ENCODE measurements around the gene PLN.

PLN gene

GRCh38 chr6:118542184-118542952, 5.7 kb upstream of the PLN start:
- no peak for DNase-seq

- no peak for DNase-seq
These were observed 4.0 kb upstream of the PLN start for GRCh38 chr6:118544105-118544504.

GRCh38 chr6:118546164-118546879, 1.8 kb upstream of the PLN start:
- no peak for DNase-seq

- DNase-seq = no peak
These were observed 1.2 kb upstream of the PLN start for GRCh38 chr6:118546880-118547218.

GRCh38 chr6:118548613-118549012, 517 bp downstream of the PLN start:
- no peak for DNase-seq

GRCh38 chr6:118551063-118552053, 3.3 kb downstream of the PLN start:
- DNase-seq = peak; percentile 7

GRCh38 chr6:118553132-118553531, 5.0 kb downstream of the PLN start:
- DNase-seq = no peak

- DNase-seq = no peak
These were observed 6.6 kb downstream of the PLN start for GRCh38 chr6:118554698-118555097.

- peak; percentile 16 for DNase-seq
These were observed 10.5 kb downstream of the PLN start for GRCh38 chr6:118558464-118559217.

- no peak for DNase-seq
These were observed 11.6 kb downstream of the PLN start for GRCh38 chr6:118559659-118560058.

GRCh38 chr6:118562248-118562647, 14.2 kb downstream of the PLN start:
- DNase-seq = no peak

- no peak for DNase-seq
These were observed 14.9 kb downstream of the PLN start for GRCh38 chr6:118562959-118563358.

- DNase-seq = no peak
These were observed 17.3 kb downstream of the PLN start for GRCh38 chr6:118565311-118565960.

- no peak for DNase-seq
These were observed 19.9 kb downstream of the PLN start for GRCh38 chr6:118567974-118568373.

- DNase-seq = no peak
These were observed 21.4 kb downstream of the PLN start for GRCh38 chr6:118569498-118569897.

GRCh38 chr6:118571121-118571520, 23.0 kb downstream of the PLN start:
- no peak for DNase-seq

GRCh38 chr6:118574051-118574865, 26.2 kb downstream of the PLN start:
- DNase-seq = no peak

- DNase-seq = no peak
These were observed 29.9 kb downstream of the PLN start for GRCh38 chr6:118577972-118578371.

- no peak for DNase-seq
These were observed 30.5 kb downstream of the PLN start for GRCh38 chr6:118578617-118579016.

- no peak for DNase-seq
These were observed 31.7 kb downstream of the PLN start for GRCh38 chr6:118579786-118580185.

Data from activated gamma-delta T cell treated with Interleukin-2 at 50 U/mL for 16 hours (primary cell).